Kidney capillary endothelial cell (primary cell): ENCODE measurements around the gene ACSL1.
"Not testable (repeated sequence)": the region's sequence is repeated elsewhere in the genome, so short reads cannot be mapped to it uniquely, and the experiment has no call there.

Experiments used
- DNase-seq: peaks from one replicate; pipeline ENCODE4 v3.0.0-alpha.2; 2018; ENCODE audit warnings: low spot score

ACSL1 gene

GRCh38 chr4:184825896-184826690 is at the start of gene ACSL1:
Gene ACSL1 (minus strand): TSS chr4:184825968. CDS start chr4:184803514, 22,454 bp downstream.
- DNase-seq, result peak; percentile 71

- no peak for DNase-seq
Observed at GRCh38 chr4:184873054-184873453, 47.3 kb upstream of the ACSL1 start.

GRCh38 chr4:184870718-184871117 is 45.0 kb upstream of the ACSL1 start:
- DNase-seq, result no peak

- no peak for DNase-seq
Observed at GRCh38 chr4:184868623-184869022, 42.9 kb upstream of the ACSL1 start.

GRCh38 chr4:184863916-184864315 is 38.1 kb upstream of the ACSL1 start:
- no peak for DNase-seq

GRCh38 chr4:184861047-184861446 is 35.3 kb upstream of the ACSL1 start:
- DNase-seq, result no peak

- no peak for DNase-seq
Observed at GRCh38 chr4:184860018-184860779, 34.4 kb upstream of the ACSL1 start.

GRCh38 chr4:184857441-184858121 is 31.8 kb upstream of the ACSL1 start:
- no peak for DNase-seq

GRCh38 chr4:184856277-184856609 is 30.5 kb upstream of the ACSL1 start:
- no peak for DNase-seq

GRCh38 chr4:184854673-184855072 is 28.9 kb upstream of the ACSL1 start:
- no peak for DNase-seq

- DNase-seq, result no peak
Observed at GRCh38 chr4:184853436-184853835, 27.7 kb upstream of the ACSL1 start.

GRCh38 chr4:184851886-184852285 is 26.1 kb upstream of the ACSL1 start:
- no peak for DNase-seq

GRCh38 chr4:184851200-184851541 is 25.4 kb upstream of the ACSL1 start:
- DNase-seq, result no peak

GRCh38 chr4:184850431-184851199 is 24.8 kb upstream of the ACSL1 start:
- no peak for DNase-seq

GRCh38 chr4:184850018-184850417 is 24.2 kb upstream of the ACSL1 start:
- DNase-seq, result no peak

GRCh38 chr4:184849185-184849584 is 23.4 kb upstream of the ACSL1 start:
- DNase-seq, result no peak

GRCh38 chr4:184848510-184848909 is 22.7 kb upstream of the ACSL1 start:
- no peak for DNase-seq

GRCh38 chr4:184846531-184846930 is 20.8 kb upstream of the ACSL1 start:
- no peak for DNase-seq

- DNase-seq, result no peak
Observed at GRCh38 chr4:184845367-184846021, 19.7 kb upstream of the ACSL1 start.

GRCh38 chr4:184844742-184845141 is 19.0 kb upstream of the ACSL1 start:
- no peak for DNase-seq

- DNase-seq, result no peak
Observed at GRCh38 chr4:184843984-184844554, 18.3 kb upstream of the ACSL1 start.

- not testable (repeated sequence) for DNase-seq
Observed at GRCh38 chr4:184839075-184839399, 13.3 kb upstream of the ACSL1 start.
